AG04449 (cell line): ENCODE measurements around the gene TSPAN32.
A peak's percentile ranks its signal among the peaks of the same experiment; 100 is the strongest.

ENCODE experiments used
- CTCF ChIA-PET: fragments of 350-600 bp; formaldehyde crosslinking; extraction: SDS; loops from one replicate; lab custom pipeline; 2021; ENCODE audit warnings: antibody characterized with exemption; lab: Yijun Ruan, JAX
- POLR2A ChIA-PET: fragments of 400-600, 350-600 bp; formaldehyde crosslinking; extraction: SDS; loops from one replicate; lab custom pipeline; 2020; ENCODE audit warnings: antibody characterized with exemption, inconsistent platforms; lab: Yijun Ruan, JAX
- DNase-seq: peaks from one replicate; pipeline ENCODE4 v3.0.0-alpha.2; 2010; ENCODE audit warnings: low read depth, low spot score
- H3K4me3 ChIP-seq: 2 replicates; pipeline ENCODE4 v1.5.1; 2011; ENCODE audit warnings: low read depth, mild to moderate bottlenecking, control low read depth, low read length
- TF ChIP-seq, protein P1 (sequence below): IDR thresholded peaks from one replicate; pipeline ENCODE4 v1.5.1; 2011; ENCODE audit warnings: mild to moderate bottlenecking, moderate library complexity, low read length, control low read depth, inconsistent platforms; ENCODE audit not compliant: insufficient read depth; ENCODE audit errors: missing control alignments

Gene TSPAN32

DNA sequence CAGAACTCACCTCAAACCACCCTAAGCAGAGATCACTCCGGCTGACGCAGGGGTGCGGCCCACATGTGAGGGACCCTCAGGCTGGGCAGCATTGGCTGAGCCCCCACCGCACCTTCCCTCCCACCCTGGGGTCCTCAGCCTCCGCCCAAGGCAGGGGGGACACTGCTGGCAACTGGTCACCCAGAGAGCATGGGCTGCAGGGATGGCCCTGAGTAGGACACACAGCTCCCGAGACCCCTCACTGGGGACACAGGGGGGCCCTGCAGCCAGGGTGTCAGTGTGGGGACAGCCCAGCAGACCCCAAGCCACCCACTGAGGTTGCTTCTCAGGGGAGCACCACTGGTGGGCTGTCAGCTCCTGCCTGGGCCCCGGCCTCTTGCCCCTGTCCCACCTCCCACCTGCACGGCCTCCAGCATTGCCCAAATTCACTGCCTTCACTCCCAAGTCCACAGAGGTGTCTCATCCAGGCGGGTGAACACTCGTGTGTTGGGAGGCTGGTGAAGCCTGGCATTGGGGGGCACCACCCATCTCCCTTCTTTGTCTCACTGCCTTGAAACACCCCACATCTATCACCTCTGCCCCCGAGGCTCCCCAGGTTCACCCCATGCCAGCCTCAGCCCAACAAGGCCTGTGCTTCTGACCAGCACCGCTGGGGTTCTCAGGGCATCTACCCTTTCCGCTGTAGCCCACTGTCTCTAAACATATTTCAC, 4.7 kb upstream of the TSPAN32 start:
- CTCF ChIA-PET, result interaction anchor here (2.8 to 5.9 kb wide), 2 partner anchors 99 to 123 kb away, joined by 6 to 28 read pairs; no protein-coding TSS in a partner anchor
- no peak for DNase-seq
- TF ChIP-seq, protein P1, sequence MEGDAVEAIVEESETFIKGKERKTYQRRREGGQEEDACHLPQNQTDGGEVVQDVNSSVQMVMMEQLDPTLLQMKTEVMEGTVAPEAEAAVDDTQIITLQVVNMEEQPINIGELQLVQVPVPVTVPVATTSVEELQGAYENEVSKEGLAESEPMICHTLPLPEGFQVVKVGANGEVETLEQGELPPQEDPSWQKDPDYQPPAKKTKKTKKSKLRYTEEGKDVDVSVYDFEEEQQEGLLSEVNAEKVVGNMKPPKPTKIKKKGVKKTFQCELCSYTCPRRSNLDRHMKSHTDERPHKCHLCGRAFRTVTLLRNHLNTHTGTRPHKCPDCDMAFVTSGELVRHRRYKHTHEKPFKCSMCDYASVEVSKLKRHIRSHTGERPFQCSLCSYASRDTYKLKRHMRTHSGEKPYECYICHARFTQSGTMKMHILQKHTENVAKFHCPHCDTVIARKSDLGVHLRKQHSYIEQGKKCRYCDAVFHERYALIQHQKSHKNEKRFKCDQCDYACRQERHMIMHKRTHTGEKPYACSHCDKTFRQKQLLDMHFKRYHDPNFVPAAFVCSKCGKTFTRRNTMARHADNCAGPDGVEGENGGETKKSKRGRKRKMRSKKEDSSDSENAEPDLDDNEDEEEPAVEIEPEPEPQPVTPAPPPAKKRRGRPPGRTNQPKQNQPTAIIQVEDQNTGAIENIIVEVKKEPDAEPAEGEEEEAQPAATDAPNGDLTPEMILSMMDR, result no peak
- POLR2A ChIA-PET, result no interaction called here
- no peak overlapping the region for H3K4me3 ChIP-seq

- TF ChIP-seq, protein P1, result no peak
- ChIA-PET POLR2A (no interaction called here), CTCF (interaction anchor here (2.8 to 5.9 kb wide), 2 partner anchors 100 to 123 kb away, joined by 6 to 28 read pairs; no protein-coding TSS in a partner anchor)
- no peak overlapping the region for H3K4me3 ChIP-seq
- DNase-seq, result no peak
Observed at GRCh38 chr11:2297623-2298030, 4.2 kb upstream of the TSPAN32 start.

DNA sequence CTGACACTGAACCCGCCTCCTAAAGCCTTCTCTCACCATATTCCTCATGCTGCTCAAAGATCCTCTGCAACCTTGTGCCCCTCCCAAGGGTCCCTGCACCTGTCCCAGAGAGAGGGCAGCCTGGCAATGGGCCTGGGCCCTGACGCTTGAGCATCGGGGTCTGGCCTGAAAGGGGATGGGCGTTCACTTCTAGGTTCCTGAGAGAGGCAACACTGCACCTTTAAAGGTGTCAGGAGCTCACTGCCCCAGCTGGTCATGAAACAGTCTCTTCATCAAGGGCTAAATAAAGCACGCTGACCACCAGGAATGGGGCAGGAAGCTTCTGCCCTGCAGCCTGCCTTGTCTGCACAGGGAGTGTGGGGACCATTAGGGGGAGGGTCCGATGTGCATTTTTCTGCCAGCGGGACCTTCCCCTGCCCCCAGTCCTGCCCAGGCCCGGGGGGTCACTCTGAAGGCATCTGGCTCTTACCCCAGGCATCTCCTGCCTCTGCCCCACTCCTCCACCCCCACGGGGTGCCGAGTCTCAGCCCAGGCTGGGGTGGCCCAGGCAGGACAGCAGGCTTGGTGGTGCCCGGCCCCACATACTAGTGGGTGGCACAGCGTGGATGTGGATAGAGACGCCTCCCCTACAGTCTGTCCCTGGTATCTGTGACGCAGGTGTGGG, 3.5 kb upstream of the TSPAN32 start:
- H3K4me3 ChIP-seq, result no peak overlapping the region
- CTCF ChIA-PET, result interaction anchor here (2.8 to 5.9 kb wide), 2 partner anchors 100 to 122 kb away, joined by 6 to 28 read pairs; no protein-coding TSS in a partner anchor
- POLR2A ChIA-PET, result no interaction called here
- TF ChIP-seq, protein P1, result no peak
- DNase-seq, result no peak

DNA sequence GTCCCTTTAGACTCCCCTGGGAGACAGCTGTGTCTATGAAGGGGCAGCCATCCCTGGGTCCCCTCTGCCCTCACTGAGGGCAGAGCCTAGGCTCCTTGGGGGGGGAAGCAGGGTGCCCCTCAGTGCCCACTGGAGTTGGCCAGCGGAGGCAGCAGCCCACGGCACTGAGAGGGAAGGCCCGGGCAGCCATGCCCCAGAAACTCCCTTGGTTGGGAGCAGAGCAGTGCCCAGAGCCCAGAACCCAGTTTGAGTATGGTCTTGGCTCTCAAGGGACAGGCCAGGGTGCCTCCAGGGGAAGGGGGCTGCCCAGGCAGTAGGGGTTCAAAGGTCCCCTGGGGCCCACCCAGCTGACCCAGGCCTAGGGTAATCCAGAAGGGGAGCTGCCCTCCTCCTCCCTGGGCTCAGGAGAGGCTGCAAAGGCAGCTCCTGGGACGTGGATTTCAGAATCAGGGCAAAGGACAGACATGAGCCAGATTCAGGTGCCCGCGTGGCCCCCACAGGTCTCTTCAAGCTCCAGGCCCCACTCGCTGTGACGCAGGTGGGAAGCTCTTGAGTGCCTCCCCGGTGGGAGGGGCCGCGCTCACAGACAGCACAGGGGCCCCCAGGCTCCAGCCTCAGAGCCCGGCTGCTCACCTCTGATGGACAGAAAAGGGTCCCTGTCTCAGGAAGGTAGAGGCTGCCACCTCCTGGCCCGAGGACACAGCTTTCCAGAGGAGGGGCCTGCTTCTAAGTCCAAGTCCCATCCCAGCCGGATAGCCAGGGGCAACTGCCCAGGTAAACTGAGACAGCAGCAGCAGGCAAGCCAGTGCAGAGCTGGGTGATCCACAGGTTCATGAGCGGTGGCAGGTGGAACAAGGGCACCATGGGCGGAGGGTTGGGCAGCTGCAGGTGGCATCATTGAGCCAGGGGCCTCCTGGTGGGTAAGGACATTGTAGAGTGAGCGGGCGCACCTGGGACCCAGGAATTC, 2.7 kb upstream of the TSPAN32 start:
- DNase-seq, result no peak
- no peak overlapping the region for H3K4me3 ChIP-seq
- CTCF ChIA-PET, result interaction anchor here (1.2 to 5.9 kb wide), 3 partner anchors 101 to 234 kb away, joined by 4 to 28 read pairs (median 6); no protein-coding TSS in a partner anchor
- POLR2A ChIA-PET, result no interaction called here
- TF ChIP-seq, protein P1, result peak; percentile 18

- H3K4me3 ChIP-seq, result no peak overlapping the region
- DNase-seq, result no peak
- ChIA-PET POLR2A (no interaction called here), CTCF (interaction anchor here (1.2 to 5.9 kb wide), 2 partner anchors 120 to 233 kb away, joined by 4 to 28 read pairs; no protein-coding TSS in a partner anchor)
- TF ChIP-seq, protein P1, result no peak
Observed at GRCh38 chr11:2299773-2300172, 2.0 kb upstream of the TSPAN32 start.
